Measurements from ENCODE around the gene FOSL1.

The FOSL1 gene

GRCh38 chr11:65872586-65873317, 27.4 kb downstream of the FOSL1 start, which contains the start of gene EFEMP2:
Gene EFEMP2 (minus strand): TSS chr11:65872800. CDS start chr11:65872354, 446 bp downstream.
- DNase-seq (ENCODE audit: low spot score), result no peak
- no peak for TF ChIP-seq CTCF (IDR thresholded peaks at IDR 0.05; ENCODE audit: extremely low read depth, missing control alignments)

DNA sequence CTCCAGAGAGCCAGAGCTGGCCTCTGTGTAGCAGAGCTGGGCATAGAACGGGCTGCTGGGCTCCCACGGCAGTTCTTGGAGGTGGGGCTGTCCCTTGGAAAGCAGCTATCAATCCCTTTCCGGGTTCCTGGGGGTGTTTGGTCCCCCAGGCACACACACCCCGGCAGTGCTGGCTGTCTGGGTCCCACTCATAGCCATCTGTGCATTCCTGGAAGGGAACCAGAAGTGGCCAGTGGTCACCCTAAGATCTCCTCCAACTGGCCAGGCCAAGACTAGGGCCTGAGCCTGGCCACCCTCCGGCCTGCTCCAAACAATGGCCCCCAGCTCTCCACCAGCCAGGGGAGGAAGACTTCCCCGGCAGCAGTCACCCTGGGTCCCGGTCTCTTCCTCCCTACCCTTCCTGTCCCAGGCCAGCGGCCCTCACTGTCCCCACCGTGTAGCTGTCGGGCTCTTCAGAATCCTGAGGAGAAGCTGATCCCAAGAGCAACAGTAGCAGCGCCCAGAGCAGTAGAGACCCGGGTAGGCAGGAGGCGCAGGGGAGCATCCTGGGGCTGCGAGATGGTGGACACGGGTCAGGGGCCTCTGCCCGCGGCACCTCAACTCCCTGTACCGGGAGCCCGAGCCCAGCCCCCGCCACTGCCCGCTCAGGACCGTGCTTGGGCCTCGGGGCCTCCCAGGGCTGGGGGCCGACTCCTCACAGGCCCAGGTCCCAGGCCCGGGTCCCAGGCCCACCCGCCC, 28.2 kb downstream of the FOSL1 start:
- no peak for TF ChIP-seq CTCF (IDR thresholded peaks at IDR 0.05; ENCODE audit: extremely low read depth, missing control alignments)
- DNase-seq (ENCODE audit: low spot score), result no peak

DNA sequence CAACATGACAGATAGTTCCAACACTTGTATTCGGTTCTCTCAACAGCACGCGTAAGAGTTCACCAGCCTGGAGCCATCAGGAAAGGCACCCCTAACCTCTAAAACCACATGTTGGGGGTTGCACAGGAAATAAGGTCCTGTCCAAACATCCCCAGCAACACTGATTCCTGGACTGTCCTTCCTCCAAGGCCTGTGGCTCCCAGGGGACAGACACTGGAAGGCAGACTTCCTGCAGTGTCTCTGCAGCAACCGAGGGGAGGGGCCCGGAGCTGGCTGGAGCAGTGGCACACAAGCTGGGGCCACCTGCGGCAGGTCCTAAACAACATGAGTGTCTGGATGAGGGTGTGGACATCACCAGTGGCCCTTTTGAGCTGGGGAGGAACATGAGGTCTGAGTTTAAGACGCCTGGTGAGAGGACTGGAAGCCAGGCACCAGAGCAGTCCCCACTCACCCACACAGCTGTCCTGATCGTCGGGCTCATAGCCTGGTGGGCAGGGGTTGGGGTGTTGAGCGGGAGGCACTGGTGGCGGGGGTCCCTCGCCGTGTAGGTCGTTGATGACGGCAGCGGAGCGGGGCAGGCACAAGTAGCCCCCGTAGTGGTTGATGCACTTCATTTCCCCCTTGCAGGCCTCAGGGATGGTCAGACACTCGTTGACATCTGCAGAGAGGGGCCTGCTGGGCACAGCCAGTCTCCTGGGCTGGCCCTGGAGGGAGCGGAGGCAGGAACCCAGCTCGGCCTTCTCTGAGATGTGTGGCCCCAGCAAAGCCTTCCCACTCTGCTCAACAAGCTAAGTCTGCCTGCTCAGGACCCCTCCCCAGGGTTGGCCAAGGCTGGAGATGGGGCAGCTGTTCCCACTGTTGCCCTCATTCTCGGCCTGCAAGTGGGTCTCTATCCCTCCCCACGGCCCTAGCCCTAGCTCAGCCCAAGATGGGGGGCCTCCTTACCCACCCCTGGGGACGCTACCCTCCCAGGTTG, 29.2 kb downstream of the FOSL1 start:
- no peak for TF ChIP-seq CTCF (IDR thresholded peaks at IDR 0.05; ENCODE audit: extremely low read depth, missing control alignments)
- DNase-seq (ENCODE audit: low spot score), result no peak

DNA sequence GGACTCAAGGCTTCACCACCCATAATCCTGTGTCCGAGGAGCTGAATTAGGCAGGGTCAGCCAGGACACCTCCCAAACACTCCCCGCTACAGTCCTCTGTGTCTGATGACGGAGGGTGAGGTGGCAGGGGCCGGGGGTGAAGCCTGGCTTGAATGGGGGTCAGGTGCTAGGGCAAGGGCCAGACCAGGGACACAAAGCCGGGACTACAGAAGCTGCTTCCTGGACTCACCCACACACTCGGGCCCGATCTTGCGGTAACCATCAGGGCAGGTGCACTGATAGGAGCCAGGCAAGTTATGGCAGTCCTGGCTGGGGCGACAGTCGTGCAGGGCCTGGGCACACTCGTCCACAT, 29.9 kb downstream of the FOSL1 start:
- no peak for DNase-seq (ENCODE audit: low spot score)
- TF ChIP-seq CTCF (IDR thresholded peaks at IDR 0.05; ENCODE audit: extremely low read depth, missing control alignments), result no peak

DNA sequence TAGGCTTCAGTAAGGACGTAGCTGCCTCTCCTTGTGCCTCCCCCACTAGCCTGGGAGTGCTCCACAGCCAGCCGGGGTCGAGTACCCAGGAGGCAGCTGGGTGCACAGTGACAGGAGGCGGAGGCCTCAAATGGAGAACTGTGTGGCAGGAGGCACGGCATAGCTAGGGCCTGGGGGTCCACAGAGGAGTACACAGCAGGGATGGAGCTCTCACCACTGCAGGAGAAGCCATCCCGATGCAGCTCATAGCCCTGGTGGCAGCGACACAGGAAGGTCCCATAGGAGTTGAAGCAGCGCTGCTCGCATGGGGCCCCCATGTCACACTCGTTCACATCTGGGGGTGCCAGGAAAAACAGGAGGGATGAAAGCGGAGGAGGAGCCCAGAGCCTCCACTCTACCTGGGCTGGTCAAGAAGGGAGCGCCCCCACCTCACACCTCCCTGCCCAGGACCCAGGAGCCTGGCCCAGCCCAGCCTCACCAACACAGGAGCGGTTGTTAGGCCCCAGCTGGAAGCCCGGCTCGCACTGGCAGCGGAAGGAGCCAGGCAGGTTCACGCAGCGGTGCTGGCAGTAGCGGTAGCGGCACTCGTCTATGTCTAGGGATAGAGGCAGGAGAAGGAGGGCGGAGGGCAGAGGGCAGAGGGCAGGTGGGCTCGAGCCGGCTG, 30.4 kb downstream of the FOSL1 start:
- no peak for TF ChIP-seq CTCF (IDR thresholded peaks at IDR 0.05; ENCODE audit: extremely low read depth, missing control alignments)
- DNase-seq (ENCODE audit: low spot score), result no peak

GRCh38 chr11:65868907-65869306, 31.3 kb downstream of the FOSL1 start:
- no peak for TF ChIP-seq CTCF (IDR thresholded peaks at IDR 0.05; ENCODE audit: extremely low read depth, missing control alignments)
- DNase-seq (ENCODE audit: low spot score), result no peak
